ENCODE data around the gene SPESP1.

The SPESP1 gene

DNA sequence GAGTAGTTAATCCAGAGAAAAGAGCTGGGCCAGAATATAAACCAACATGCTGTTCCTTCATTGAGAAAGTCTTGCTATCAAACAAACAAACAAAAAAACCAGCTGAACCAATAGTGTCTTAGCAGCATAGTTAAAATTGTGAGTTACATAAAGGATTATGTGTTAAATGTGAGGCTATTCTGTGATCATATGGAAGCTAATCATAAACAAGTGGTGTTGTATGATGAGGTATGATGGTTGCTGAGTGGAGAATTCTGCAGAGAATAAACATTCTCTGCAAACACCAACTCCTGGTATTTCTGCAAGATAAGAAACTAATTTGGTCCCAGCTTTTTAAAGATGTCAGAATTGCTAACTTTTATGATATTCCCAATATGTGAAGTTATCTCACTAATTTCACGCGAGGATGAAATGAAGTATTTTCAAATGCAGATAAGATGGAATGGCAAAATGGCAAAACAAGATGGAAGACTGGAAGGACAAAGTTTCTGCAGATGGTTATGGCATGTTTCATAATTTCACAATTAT, 22.9 kb upstream of the SPESP1 start:
- Histone ChIP-seq H3K4me3 (ENCODE audit: low read length, poor library complexity, severe bottlenecking) (no peak overlapping the region), H2AFZ (ENCODE audit: low read length) (no peak overlapping the region), H3K4me1 (ENCODE audit: insufficient read depth, low read length, poor library complexity, severe bottlenecking) (no peaks in the 10 kb centered on the region), H4K20me1 (ENCODE audit: insufficient read depth, low read length, poor library complexity, severe bottlenecking) (no peaks in the 10 kb centered on the region), H3F3A (ENCODE audit: low read depth) (no peaks in the 10 kb centered on the region), H3K79me2 (ENCODE audit: insufficient read depth, low read length) (no peaks in the 10 kb centered on the region), H3K9me2 (replicated peaks; ENCODE audit: low read depth, low read length) (no peaks in the 10 kb centered on the region), H3K9me3 (ENCODE audit: insufficient read depth, low read depth, low read length) (no peaks in the 10 kb centered on the region), H3K9ac (ENCODE audit: low read depth, low read length, poor library complexity, severe bottlenecking) (no peak overlapping the region), H3K27me3 (ENCODE audit: insufficient read depth, low read length, poor library complexity, severe bottlenecking) (peaks cover 9% of the 10 kb centered on the region), H3K36me3 (ENCODE audit: insufficient read depth, low read length) (no peaks in the 10 kb centered on the region), H3K4me2 (ENCODE audit: low read depth, low read length, poor library complexity, severe bottlenecking) (no peak overlapping the region)
- TF ChIP-seq EZH2phosphoT487 (IDR thresholded peaks at IDR 0.05; ENCODE audit: borderline replicate concordance): no peak
- TF ChIP-seq, protein P1, sequence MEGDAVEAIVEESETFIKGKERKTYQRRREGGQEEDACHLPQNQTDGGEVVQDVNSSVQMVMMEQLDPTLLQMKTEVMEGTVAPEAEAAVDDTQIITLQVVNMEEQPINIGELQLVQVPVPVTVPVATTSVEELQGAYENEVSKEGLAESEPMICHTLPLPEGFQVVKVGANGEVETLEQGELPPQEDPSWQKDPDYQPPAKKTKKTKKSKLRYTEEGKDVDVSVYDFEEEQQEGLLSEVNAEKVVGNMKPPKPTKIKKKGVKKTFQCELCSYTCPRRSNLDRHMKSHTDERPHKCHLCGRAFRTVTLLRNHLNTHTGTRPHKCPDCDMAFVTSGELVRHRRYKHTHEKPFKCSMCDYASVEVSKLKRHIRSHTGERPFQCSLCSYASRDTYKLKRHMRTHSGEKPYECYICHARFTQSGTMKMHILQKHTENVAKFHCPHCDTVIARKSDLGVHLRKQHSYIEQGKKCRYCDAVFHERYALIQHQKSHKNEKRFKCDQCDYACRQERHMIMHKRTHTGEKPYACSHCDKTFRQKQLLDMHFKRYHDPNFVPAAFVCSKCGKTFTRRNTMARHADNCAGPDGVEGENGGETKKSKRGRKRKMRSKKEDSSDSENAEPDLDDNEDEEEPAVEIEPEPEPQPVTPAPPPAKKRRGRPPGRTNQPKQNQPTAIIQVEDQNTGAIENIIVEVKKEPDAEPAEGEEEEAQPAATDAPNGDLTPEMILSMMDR (conservative IDR thresholded peaks at IDR 0.05; ENCODE audit: low read length): no peak

DNA sequence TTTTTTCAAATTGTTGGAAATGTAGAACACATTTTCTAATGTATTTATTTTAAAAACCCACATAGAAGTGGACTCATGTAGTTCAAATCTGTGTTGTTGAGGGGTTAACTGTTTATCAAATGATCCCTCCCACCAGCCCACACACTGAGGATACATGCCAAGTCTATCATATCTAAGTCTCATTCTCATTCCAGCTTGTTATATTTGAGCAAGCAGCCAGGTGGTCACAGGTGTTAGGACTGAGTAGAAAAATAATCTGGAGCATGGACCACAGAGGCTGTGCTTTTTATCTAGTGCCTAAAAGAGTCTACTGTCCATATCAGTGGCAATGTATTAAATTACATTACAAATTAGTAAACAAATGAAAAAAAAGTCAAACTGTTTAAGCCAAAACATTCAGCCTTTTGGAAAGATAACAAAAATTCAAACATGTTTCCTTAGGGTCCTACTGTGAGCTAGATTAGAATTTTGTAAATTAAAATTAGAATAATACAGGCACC, 20.7 kb upstream of the SPESP1 start:
- no peaks in the 10 kb centered on the region for H3F3A ChIP-seq (ENCODE audit: low read depth)
- no peaks in the 10 kb centered on the region for H3K36me3 ChIP-seq (ENCODE audit: insufficient read depth, low read length)
- TF ChIP-seq, protein P1 (conservative IDR thresholded peaks at IDR 0.05; ENCODE audit: low read length): no peak
- TF ChIP-seq EZH2phosphoT487 (IDR thresholded peaks at IDR 0.05; ENCODE audit: borderline replicate concordance): no peak
- no peaks in the 10 kb centered on the region for H3K4me1 ChIP-seq (ENCODE audit: insufficient read depth, low read length, poor library complexity, severe bottlenecking)
- no peaks in the 10 kb centered on the region for H3K79me2 ChIP-seq (ENCODE audit: insufficient read depth, low read length)
- no peak overlapping the region for H3K4me3 ChIP-seq (ENCODE audit: low read length, poor library complexity, severe bottlenecking)
- H4K20me1 ChIP-seq (ENCODE audit: insufficient read depth, low read length, poor library complexity, severe bottlenecking): no peaks in the 10 kb centered on the region
- no peaks in the 10 kb centered on the region for H3K9me2 ChIP-seq (replicated peaks; ENCODE audit: low read depth, low read length)
- H3K9ac ChIP-seq (ENCODE audit: low read depth, low read length, poor library complexity, severe bottlenecking): no peak overlapping the region
- no peak overlapping the region for H3K4me2 ChIP-seq (ENCODE audit: low read depth, low read length, poor library complexity, severe bottlenecking)
- peaks cover 9% of the 10 kb centered on the region for H3K27me3 ChIP-seq (ENCODE audit: insufficient read depth, low read length, poor library complexity, severe bottlenecking)
- no peaks in the 10 kb centered on the region for H3K9me3 ChIP-seq (ENCODE audit: insufficient read depth, low read depth, low read length)
- no peak overlapping the region for H2AFZ ChIP-seq (ENCODE audit: low read length)

DNA sequence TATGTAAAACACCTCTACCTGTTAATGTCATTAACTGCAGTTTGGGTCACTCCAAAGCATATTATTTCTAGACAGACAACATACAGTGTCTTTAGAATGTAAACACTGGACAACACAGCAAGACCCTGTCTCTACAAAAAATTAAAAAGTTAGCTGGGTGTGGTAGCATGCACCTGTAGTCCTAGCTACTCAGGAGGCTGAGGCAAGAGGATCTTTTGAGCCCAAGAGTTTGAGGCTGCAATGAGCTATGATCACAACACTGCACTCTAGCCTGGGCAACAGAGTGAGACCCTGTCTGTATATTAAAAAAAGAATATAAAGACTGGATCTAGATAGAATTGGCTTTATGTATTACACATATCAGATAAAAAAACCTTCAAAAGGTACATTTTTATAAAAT, 20.0 kb upstream of the SPESP1 start:
- Histone ChIP-seq H3K36me3 (ENCODE audit: insufficient read depth, low read length) (no peaks in the 10 kb centered on the region), H3K4me2 (ENCODE audit: low read depth, low read length, poor library complexity, severe bottlenecking) (no peak overlapping the region), H3K4me1 (ENCODE audit: insufficient read depth, low read length, poor library complexity, severe bottlenecking) (no peaks in the 10 kb centered on the region), H3K27me3 (ENCODE audit: insufficient read depth, low read length, poor library complexity, severe bottlenecking) (peaks cover 9% of the 10 kb centered on the region), H3K9me3 (ENCODE audit: insufficient read depth, low read depth, low read length) (no peaks in the 10 kb centered on the region), H3K4me3 (ENCODE audit: low read length, poor library complexity, severe bottlenecking) (no peak overlapping the region), H3K79me2 (ENCODE audit: insufficient read depth, low read length) (no peaks in the 10 kb centered on the region), H3F3A (ENCODE audit: low read depth) (no peaks in the 10 kb centered on the region), H4K20me1 (ENCODE audit: insufficient read depth, low read length, poor library complexity, severe bottlenecking) (no peaks in the 10 kb centered on the region), H2AFZ (ENCODE audit: low read length) (no peak overlapping the region), H3K9me2 (replicated peaks; ENCODE audit: low read depth, low read length) (no peaks in the 10 kb centered on the region), H3K9ac (ENCODE audit: low read depth, low read length, poor library complexity, severe bottlenecking) (no peak overlapping the region)
- TF ChIP-seq EZH2phosphoT487 (IDR thresholded peaks at IDR 0.05; ENCODE audit: borderline replicate concordance): no peak
- TF ChIP-seq, protein P1 (conservative IDR thresholded peaks at IDR 0.05; ENCODE audit: low read length): no peak
